GM04503 (cell line): Measurements from ENCODE around the gene CERKL.
"Not testable (repeated sequence)": the region's sequence is repeated elsewhere in the genome, so short reads cannot be mapped to it uniquely, and the experiment has no call there.

Experiments used
- DNase-seq: peaks from one replicate; pipeline ENCODE4 v3.0.0-alpha.2; 2012; ENCODE audit warnings: low read depth

CERKL gene

GRCh38 chr2:181656450-181657291 is at the start of gene CERKL:
TSS of gene CERKL (minus strand) at chr2:181657105. CDS start at chr2:181657006, 99 bp downstream.
- no peak for DNase-seq

DNA sequence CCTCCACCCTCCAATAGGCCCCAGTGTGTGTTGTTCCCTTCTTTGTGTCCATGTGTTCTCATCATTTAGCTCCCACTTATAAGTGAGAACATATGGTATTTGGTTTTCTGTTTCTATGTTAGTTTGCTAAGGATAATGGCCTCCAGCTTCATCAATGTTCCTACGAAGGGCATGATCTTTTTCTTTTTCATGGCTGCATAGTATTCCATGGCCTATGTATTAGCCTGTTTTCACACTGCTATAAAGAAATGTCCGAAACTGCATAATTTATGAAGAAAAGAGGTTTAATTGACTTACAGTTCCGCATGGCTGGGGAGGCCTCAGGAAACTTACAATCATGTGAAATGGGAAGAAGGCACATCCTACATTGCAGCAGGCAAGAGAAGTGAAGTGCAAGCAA is 45.6 kb upstream of the CERKL start:
- DNase-seq: not testable (repeated sequence)

DNA sequence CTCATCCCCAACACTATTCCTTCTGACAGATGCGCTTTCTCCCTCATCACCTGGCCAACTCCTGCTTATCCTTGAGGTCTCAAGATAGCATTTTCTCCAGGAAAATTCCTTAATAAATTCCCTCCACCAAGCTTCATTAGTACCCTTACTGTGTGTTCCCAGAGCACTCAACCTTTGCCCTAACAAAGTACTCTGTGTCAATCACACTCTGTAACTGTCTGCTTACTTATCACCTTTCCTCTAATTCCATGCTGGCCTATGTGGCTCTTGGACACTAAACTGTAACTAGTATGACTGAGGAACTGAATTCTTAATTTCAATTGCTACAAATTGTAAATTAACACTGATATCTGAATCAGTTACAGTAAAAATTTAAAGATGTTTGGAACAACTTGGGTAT is 41.3 kb upstream of the CERKL start:
- no peak for DNase-seq

DNA sequence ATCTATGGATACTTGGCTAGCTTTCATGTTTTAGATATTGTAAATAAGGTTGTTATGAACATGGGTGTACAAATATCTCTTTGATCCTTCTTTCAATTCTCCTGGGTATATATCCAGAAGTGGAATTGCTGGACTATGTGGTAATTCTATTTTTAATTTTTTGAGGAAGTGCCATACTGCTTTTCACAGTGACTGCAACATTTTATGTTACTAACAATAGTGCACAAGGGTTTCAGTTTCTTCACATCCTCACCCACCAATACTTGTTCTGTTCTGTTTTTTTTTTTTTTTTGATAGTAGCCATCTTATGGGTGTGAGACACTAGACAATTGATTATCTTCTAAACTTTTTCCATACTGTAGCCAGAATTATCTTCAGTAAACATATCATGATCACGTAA is 40.7 kb upstream of the CERKL start:
- DNase-seq: no peak

DNA sequence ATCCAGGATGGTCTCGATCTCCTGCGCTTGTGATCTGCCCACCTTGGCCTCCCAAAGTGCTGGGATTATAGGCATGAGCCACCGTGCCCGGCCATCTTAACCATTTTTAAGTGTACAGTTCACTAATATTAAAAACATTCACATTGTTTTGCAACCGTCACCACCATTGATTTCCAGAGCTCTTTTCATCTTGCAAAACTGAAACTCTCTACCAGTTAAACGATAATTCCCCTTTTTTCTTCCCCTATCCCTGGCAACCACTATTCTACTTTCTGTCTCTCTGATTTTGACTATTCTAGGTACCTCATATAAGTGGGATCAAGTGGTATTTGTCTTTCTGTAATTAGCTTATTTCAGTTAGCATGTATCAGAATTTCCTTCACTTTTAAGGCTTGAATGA is 40.2 kb upstream of the CERKL start:
- no peak for DNase-seq

DNA sequence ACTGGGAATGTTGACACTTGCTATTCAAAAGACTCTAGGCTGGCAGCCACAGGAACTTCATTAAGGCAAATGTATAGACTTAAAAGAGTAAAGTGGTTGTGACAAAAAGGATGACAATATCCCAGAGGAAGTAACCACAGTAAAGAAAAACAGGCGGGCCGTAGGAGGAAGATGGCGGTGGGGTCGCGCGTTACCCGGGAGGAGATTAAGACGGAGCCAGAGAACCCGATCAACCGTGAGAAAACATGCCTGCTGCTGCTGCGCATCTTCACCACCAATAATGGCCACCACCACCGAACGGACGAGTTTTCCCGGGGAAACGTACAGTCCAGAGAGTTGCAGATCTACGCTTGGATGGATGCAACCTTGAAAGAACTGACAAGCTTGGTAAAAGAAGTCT is 37.4 kb upstream of the CERKL start:
- no peak for DNase-seq

DNA sequence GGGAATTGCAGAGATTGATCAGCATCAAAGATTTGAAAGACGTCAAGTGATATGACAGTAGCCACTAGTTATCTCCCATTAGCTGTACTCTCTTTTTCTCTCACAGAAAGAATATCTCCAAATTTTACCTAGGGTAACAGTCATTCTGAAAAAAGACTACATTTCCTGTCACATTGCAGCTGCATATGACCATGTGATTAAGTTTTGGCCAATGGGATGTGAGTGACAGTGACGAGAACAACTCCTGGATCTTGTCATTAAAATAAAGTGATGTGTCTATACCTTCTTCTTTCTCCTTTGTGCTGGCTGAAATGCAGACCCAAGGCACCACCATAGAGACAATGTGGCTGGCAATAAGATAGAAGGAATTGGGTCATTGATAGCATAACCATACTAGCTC is 34.0 kb upstream of the CERKL start:
- no peak for DNase-seq

GRCh38 chr2:181686576-181687185 is 29.8 kb upstream of the CERKL start:
- DNase-seq: no peak

GRCh38 chr2:181685150-181685688 is 28.3 kb upstream of the CERKL start:
- no peak for DNase-seq

GRCh38 chr2:181684454-181685149 is 27.7 kb upstream of the CERKL start:
- no peak for DNase-seq

DNA sequence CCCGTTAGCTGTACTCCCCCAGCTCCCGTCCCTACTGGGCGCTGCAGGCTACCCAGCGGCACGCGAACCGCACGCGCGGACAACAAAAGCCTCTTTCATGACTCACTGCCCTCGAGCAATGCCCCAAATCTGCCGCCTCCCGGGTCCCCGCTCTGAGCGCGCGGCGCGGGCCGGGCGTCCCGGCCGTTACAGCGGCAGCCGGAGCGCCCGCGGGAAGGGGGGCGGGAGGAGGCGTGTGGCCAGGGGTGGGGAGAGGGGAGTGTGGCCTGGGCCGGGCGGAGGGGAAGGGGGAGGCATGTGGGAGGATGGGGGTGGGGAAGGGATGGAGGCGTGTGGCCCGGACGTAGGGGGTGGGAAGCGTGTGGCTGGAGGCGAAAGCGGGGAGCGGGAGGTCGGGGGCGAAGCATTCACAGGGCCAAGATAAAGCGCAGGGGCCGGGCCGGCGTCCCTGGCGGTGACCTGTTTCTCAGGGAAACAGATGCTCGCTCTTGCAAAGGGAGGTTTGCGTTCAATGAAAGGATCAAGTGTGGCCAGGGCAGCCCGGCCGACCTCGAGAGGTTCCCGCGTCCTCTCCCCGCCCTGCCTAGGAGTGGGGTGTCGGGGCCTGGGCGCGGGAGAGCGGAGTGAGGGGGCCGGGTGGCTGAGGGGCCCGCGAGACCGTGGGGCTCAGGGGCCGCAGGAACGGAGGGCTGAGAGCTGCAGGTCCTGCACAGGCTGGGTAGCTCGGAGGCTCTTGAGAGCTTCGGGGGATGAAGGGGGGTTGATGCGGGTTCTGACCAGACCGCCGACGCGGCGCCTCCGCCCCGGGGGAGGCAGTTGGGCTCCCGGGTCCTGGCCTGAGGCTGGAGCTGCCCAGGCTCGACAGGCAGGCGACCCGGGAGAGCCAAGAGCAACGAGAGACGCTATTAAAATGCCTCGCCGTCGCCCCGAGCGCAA is 26.9 kb upstream of the CERKL start:
- no peak for DNase-seq

DNA sequence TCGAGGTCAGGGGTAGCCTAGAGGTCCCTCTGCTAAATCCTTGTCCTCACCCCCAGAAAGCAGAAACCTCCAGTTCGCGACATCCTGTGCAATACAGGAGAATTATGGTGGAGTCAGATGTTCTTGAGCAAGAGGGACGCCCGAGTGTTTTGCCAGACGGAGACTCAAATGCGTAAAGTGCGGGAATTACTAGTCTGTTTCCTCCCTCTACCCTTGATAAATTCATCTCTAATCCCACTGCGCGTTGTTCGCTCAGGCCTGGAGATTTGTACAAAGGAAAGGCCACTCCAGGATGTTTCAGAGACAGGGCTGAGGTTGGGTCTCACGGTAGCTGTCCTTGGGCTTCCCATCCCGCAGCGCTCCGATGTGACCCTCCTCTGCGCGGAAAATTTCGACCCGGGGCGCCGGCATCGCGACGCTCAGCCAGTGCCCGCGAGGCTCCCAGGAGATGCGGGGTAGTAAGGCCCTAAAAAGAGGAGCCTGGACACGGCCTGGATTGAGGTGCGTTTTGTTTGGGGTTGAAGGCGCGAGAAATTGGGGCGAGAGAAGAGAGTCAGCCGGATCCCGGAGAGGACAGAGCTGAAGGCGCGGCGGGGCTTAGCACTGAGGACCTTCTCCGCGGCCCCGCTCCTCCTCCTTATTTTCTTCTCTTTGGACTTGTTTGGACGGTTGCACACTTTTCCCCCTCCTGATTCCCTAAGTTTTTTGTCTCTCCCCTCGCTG is 26.1 kb upstream of the CERKL start:
- DNase-seq: no peak

GRCh38 chr2:181682026-181682789 is 25.3 kb upstream of the CERKL start:
- no peak for DNase-seq

DNA sequence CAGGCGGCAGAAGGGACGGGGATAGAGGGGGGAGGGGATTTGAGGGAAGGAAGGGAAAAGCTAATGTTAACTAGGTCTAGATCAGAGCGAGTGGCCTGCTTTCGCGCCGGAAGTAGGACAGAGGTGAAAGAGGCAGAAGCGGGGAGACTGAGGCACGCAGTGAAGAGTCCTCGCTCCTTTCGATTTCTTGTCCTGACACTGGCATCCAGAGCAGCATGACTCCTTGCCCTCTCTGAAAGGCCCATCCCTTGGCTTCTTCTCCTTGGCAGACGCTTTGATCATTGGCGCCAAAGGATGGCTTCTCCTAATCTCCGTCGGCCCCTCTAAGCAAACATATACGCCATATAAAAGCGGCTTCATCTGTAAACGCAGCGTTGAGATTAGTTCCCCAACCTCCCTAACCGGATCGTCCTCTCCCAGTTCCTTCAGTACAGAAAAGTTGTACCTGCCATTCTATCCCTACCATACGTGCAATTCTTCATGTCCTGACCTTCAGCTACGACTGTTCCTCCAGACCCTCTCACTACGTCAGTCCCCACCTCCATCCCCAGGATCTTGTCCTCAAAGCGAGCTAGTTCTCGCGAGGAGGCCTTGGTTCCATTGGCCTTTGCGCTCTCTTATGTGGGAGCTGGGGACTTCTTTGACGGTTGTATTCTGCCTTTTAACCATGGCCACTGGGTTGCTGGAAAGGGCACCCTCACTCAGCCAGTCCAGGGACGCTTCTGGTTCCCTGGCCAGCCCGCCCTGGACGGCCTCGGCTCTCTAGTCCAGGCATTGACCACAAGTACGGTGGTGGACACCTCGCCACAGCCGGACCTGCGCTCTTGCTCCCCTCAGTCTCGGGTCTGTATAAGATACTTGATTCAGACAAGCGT is 24.3 kb upstream of the CERKL start:
- no peak for DNase-seq

- no peak for DNase-seq
Observed at GRCh38 chr2:181680055-181680936, 23.4 kb upstream of the CERKL start, which contains the start of gene NEUROD1. TSS of gene NEUROD1 (minus strand) at chr2:181680517. CDS start at chr2:181678860, 1,657 bp downstream.

GRCh38 chr2:181679544-181679979 is 22.7 kb upstream of the CERKL start:
- DNase-seq: no peak

GRCh38 chr2:181678861-181679543 is 22.1 kb upstream of the CERKL start:
- no peak for DNase-seq
